Measurements from ENCODE around the gene ZNF264.
"Not testable (repeated sequence)": the region's sequence is repeated elsewhere in the genome, so short reads cannot be mapped to it uniquely, and the experiment has no call there.

Gene ZNF264

DNA sequence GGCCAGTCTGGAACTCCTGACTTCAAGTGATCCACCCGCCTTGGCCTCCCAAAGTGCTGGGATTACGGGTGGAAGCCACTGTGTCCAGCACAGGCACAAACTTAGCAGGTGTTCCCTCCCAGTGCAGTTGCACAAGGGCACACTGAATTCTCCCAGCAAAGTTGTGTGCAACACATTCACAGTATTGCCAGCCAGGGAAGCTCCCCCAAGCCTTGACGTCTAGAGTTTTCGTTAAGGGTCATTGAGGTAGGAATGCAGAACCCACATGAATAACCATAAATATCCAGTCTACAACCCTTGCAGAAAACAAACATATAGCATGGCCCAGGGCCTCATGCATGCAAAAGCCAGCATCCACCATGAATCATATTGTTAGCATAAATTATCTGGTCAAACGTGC, 36.2 kb downstream of the ZNF264 start:
- H3K4me3 Mint-ChIP-seq, result no peak overlapping the region
- peaks cover 47% of the 10 kb centered on the region for H3K9me3 Mint-ChIP-seq
- H3K27me3 Mint-ChIP-seq (ENCODE audit: low read depth), result no peaks in the 10 kb centered on the region
- no peaks in the 10 kb centered on the region for H3K4me1 Mint-ChIP-seq (ENCODE audit: low read depth)
- peaks cover 2% of the 10 kb centered on the region for H3K36me3 Mint-ChIP-seq (ENCODE audit: low read depth)
- H3K27ac Mint-ChIP-seq, result no peak overlapping the region
- no peak for DNase-seq (ENCODE audit: low spot score)

DNA sequence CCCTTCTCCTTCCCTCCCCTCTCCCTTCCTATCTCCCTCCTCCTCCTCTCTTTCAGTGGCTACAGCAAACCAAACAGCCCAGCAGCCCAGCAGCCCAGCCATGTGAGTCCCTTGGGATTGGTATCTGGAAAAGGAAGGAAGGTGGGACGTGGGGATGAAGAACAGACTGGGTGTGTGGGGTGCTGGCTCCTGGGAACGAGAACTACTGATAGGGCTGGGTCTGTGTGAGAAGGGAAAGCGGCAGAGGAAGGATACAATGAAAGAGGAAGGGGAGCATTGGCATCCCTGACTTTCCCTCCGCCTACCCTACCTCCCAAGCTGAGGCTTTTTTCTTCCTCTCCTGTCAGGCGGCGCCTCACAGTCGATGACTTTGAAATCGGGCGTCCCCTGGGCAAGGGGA, 40.4 kb downstream of the ZNF264 start:
- Mint-ChIP-seq H3K36me3 (ENCODE audit: low read depth) (peaks cover 2% of the 10 kb centered on the region), H3K27me3 (ENCODE audit: low read depth) (no peaks in the 10 kb centered on the region), H3K4me3 (no peak overlapping the region), H3K4me1 (ENCODE audit: low read depth) (no peaks in the 10 kb centered on the region), H3K27ac (no peak overlapping the region), H3K9me3 (peaks cover 28% of the 10 kb centered on the region)
- no peak for DNase-seq (ENCODE audit: low spot score)

DNA sequence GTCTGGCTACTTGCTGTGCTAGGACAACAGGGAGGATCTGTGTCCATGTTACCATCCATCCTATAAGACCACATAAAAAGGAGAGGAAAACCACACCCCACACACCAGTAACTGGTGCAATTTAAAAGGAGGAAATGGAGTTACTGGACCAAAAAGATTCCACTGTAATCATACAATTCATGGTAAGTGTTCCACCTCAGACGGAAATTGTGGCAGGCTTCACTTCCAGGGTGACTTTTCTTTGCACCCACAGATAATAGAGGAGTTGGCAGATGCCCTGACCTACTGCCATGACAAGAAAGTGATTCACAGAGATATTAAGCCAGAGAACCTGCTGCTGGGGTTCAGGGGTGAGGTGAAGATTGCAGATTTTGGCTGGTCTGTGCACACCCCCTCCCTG, 41.9 kb downstream of the ZNF264 start:
- H3K27me3 Mint-ChIP-seq (ENCODE audit: low read depth), result no peaks in the 10 kb centered on the region
- H3K4me1 Mint-ChIP-seq (ENCODE audit: low read depth), result no peaks in the 10 kb centered on the region
- no peaks in the 10 kb centered on the region for H3K36me3 Mint-ChIP-seq (ENCODE audit: low read depth)
- H3K4me3 Mint-ChIP-seq, result no peak overlapping the region
- H3K27ac Mint-ChIP-seq, result no peak overlapping the region
- peaks cover 19% of the 10 kb centered on the region for H3K9me3 Mint-ChIP-seq
- no peak for DNase-seq (ENCODE audit: low spot score)

DNA sequence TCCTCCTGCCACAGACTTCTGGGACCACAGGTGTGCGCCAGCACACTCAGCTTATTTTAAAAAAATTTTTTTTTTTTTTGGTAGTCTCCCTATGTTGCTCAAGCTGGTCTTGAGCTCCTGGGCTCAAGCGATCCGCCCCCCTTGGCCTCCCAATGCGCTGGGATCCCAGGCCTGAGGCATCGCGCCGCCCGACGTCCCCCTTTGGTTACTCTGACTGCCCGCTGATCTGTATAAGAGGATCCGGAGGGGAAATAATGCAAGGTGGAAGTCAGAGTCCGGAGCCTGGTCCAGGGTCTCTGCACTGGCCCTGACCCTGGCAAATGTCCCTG, 48.6 kb downstream of the ZNF264 start:
- Mint-ChIP-seq H3K27me3 (ENCODE audit: low read depth) (no peaks in the 10 kb centered on the region), H3K9me3 (peaks cover 14% of the 10 kb centered on the region), H3K4me1 (ENCODE audit: low read depth) (peaks cover 16% of the 10 kb centered on the region), H3K36me3 (ENCODE audit: low read depth) (peaks cover 22% of the 10 kb centered on the region), H3K4me3 (peak overlapping the region; percentile 87), H3K27ac (peak overlapping the region; percentile 87)
- DNase-seq (ENCODE audit: low spot score), result no peak

DNA sequence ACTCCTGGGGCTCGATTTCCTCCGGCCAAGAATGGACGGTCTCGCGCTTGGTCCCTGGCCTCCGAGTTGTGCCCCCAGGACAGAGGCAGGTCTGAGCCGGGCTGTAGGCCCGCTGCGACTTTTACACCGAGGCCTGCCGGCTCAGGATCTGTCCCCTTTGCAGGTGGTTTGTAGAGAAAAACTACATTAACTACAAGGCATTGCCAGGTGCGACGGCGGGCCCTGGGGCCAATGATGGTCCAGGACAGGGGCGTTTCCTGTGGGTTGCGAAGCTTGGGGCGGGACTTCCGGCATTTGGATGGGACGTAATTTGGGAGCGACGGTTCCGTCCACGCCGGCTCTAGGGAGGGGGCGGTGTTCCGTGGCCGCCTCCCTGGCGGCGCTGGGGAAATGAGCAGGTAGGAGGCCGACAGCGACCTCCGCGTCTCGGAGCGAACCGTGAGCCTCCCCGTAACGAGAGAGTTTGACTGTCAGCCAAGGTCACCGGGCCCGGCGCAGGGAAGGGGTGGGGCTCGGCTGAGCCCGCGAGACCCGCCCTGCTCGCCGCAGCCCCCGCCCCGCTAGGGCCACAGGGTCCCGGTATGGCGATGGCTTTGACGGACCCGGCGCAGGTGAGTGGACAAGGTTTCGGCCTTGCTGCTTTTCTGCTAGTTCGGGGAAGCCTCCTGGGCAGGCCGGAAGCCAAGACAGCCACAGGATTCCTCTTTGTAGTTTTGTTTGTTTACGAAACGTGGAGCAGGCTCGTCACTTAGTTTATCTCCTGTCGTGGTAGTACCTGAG, 49.2 kb downstream of the ZNF264 start, which contains the start of gene ZNF805:
ZNF805 (plus strand) TSS at position 322 of the 780 bp plus-strand sequence; CDS start at position 582, 260 bp downstream.
- Mint-ChIP-seq H3K27ac (peak within 1 kb of the TSS; percentile 87), H3K9me3 (peaks cover 14% of the 10 kb centered on the region), H3K36me3 (ENCODE audit: low read depth) (peaks cover 26% of the 10 kb centered on the region), H3K4me3 (peak within 1 kb of the TSS; percentile 87), H3K27me3 (ENCODE audit: low read depth) (no peaks in the 10 kb centered on the region), H3K4me1 (ENCODE audit: low read depth) (peaks cover 16% of the 10 kb centered on the region)
- DNase-seq (ENCODE audit: low spot score), result peak; percentile 91

DNA sequence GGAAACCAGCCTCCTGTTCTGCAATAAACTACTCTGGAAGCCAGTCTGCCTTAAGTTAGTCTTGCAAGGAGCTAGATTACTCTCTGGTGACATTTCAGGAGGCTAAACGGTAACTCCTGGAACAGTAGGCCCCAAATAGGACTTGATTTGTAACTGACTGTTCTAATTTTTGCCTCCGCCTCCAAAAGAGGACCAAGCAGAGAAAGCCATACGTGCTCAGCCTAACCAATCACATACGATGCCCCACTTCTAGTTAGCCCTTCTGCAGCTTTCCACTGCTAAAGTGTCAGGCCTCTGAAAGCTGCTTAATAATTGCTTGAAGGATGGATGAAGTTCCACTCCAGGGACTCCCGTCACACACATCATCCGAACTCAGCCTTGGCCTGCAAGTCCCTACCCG, 49.9 kb downstream of the ZNF264 start:
- H3K9me3 Mint-ChIP-seq, result peaks cover 14% of the 10 kb centered on the region
- peak overlapping the region; percentile 87 for H3K27ac Mint-ChIP-seq
- peaks cover 16% of the 10 kb centered on the region for H3K4me1 Mint-ChIP-seq (ENCODE audit: low read depth)
- H3K27me3 Mint-ChIP-seq (ENCODE audit: low read depth), result no peaks in the 10 kb centered on the region
- H3K36me3 Mint-ChIP-seq (ENCODE audit: low read depth), result peaks cover 32% of the 10 kb centered on the region
- DNase-seq (ENCODE audit: low spot score), result no peak
- H3K4me3 Mint-ChIP-seq, result peak overlapping the region; percentile 87

DNA sequence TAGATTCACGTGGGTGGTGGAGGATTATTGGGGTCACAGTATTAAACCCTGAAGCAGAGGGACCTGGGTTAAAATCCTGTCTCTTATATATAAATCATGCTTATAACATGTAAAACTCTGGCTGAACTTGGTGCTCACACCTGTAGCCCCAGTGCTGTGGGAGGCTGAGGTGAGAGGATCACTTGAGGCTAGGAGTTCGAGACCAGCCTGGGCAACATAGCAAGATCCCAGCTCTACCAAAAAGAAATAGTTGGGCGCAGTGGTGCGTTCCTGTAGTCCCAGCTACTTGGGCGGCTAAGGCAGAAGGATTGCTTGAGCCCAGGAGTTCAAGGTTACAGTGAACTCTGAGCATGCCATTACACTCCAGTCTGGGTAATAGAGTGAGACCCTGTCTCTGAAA, 51.5 kb downstream of the ZNF264 start:
- Mint-ChIP-seq H3K4me1 (ENCODE audit: low read depth) (peaks cover 16% of the 10 kb centered on the region), H3K27ac (no peak overlapping the region), H3K9me3 (peaks cover 8% of the 10 kb centered on the region), H3K27me3 (ENCODE audit: low read depth) (no peaks in the 10 kb centered on the region), H3K36me3 (ENCODE audit: low read depth) (peaks cover 39% of the 10 kb centered on the region), H3K4me3 (no peak overlapping the region)
- DNase-seq (ENCODE audit: low spot score), result no peak

DNA sequence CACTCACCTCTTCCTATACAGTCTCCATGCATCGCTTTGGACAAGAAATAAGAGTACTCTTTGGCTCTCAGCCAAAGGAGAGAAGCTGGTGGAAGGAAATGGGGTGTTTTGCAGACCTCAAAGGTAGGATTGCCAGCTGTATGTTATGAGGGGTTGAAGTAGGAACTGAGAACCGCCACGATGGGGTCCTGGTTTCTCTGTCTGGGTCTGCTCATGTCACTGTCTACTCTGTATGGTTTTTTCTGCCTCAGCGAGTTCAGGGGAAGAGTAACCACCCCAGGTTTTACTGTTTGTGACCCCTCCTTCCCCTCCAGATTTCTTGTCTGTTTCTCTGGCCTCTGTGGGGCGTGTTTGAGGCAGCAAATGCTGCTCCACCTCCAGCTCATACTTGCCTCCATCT, 53.2 kb downstream of the ZNF264 start:
- DNase-seq (ENCODE audit: low spot score), result no peak
- no peak overlapping the region for H3K4me3 Mint-ChIP-seq
- H3K36me3 Mint-ChIP-seq (ENCODE audit: low read depth), result peaks cover 52% of the 10 kb centered on the region
- peaks cover 16% of the 10 kb centered on the region for H3K4me1 Mint-ChIP-seq (ENCODE audit: low read depth)
- no peaks in the 10 kb centered on the region for H3K27me3 Mint-ChIP-seq (ENCODE audit: low read depth)
- H3K9me3 Mint-ChIP-seq, result peaks cover 5% of the 10 kb centered on the region
- no peak overlapping the region for H3K27ac Mint-ChIP-seq

DNA sequence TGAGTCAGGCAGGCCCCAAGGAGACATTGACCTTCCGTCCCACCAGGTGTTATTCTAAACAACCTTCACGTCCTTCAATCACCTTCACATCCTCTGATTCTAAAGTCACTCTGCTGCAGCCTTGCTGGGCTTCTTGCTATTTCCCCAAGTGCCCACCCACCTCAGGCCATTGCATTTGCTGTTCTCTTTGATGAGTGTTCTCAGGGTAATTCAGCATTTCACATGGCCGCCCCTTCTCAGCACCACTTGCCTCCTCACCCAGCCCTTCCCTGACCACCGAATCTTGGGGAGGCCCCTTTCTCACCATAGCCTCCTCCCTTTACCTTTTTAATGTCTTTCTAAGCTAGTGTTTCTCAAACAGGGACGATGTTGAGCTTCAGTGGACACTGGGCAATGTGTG, 53.8 kb downstream of the ZNF264 start:
- H3K27ac Mint-ChIP-seq, result no peak overlapping the region

DNA sequence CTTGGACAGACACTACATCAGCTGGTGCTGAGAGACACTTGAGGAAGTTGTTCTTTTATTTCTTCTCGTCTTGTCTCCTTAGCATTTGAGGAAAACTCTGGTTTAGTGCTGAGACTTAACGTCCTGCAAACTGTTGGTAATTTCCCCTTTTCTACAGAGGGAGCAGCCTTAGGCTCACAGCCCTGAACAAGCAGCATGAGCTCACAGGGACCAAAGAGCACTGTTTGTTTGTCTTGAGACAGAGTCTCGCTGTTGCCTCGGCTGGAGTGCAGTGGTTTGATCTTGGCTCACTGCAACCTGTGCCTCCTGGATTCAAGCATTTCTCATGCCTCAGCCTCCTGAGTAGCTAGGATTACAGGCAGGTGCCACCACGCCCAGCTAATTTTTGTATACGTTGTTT, 54.7 kb downstream of the ZNF264 start:
- Mint-ChIP-seq H3K9me3 (peaks cover 10% of the 10 kb centered on the region), H3K36me3 (ENCODE audit: low read depth) (peaks cover 59% of the 10 kb centered on the region), H3K27me3 (ENCODE audit: low read depth) (no peaks in the 10 kb centered on the region), H3K4me1 (ENCODE audit: low read depth) (peaks cover 12% of the 10 kb centered on the region), H3K27ac (no peak overlapping the region), H3K4me3 (no peak overlapping the region)
- DNase-seq (ENCODE audit: low spot score), result no peak

More for the DNA sequence above, 53.8 kb downstream of the ZNF264 start:
- Mint-ChIP-seq H3K4me1 (ENCODE audit: low read depth) (peaks cover 14% of the 10 kb centered on the region), H3K4me3 (no peak overlapping the region), H3K9me3 (peaks cover 5% of the 10 kb centered on the region), H3K27me3 (ENCODE audit: low read depth) (no peaks in the 10 kb centered on the region), H3K36me3 (ENCODE audit: low read depth) (peaks cover 54% of the 10 kb centered on the region)
- no peak for DNase-seq (ENCODE audit: low spot score)

DNA sequence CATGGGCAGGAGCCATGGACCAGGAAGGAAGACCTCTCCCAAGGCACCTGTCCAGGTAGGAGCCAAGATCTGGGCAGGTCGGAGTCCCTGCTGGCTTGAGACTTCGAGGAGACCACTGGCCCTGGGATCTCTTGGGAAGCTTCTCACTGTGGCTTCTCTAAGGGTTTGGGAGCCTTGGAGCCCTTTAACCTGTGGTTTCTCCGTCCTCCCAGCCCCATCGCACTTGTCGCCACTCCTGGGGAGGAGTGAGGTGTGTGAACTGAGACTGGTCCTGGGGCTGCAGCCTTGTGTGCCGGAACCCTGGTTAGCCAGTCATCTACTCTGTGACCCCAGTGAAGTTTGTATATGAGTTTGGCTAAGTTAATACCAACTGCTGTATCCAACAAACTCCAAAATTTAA, 57.3 kb downstream of the ZNF264 start:
- Mint-ChIP-seq H3K27me3 (ENCODE audit: low read depth) (no peaks in the 10 kb centered on the region), H3K9me3 (peaks cover 24% of the 10 kb centered on the region), H3K27ac (no peak overlapping the region), H3K36me3 (ENCODE audit: low read depth) (peaks cover 79% of the 10 kb centered on the region), H3K4me3 (no peak overlapping the region), H3K4me1 (ENCODE audit: low read depth) (no peaks in the 10 kb centered on the region)
- DNase-seq (ENCODE audit: low spot score), result no peak

DNA sequence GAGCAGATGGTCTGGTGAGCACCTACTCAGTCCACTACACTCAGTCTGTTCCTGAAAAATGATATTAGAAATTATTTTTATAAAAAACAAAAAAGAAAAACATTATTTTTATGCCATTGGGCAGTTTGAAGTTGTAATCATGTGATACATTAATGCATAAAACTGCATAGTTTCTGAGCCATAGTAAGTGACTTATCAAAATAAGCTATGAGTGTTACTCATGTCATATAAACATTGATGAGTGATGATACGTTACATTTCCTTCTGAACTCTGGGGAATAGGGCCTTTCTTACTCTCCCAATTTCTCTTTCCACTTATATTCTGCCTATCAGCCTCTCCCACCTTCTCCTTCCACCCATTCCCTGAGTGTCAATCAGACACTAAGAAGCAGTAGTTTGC, 58.0 kb downstream of the ZNF264 start:
- Mint-ChIP-seq H3K27ac (no peak overlapping the region), H3K27me3 (ENCODE audit: low read depth) (no peaks in the 10 kb centered on the region), H3K4me3 (no peak overlapping the region), H3K4me1 (ENCODE audit: low read depth) (no peaks in the 10 kb centered on the region), H3K9me3 (peaks cover 31% of the 10 kb centered on the region), H3K36me3 (ENCODE audit: low read depth) (peaks cover 82% of the 10 kb centered on the region)
- DNase-seq (ENCODE audit: low spot score), result no peak

DNA sequence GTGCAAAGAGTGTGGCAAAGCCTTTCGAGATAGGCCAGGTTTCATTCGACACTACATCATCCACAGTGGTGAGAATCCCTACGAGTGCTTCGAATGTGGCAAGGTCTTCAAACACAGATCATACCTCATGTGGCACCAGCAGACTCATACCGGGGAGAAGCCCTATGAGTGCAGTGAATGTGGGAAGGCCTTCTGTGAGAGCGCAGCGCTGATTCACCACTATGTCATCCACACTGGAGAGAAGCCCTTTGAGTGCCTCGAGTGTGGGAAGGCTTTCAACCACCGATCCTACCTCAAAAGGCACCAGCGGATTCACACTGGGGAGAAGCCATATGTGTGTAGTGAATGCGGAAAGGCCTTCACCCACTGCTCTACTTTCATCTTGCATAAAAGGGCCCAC, 62.5 kb downstream of the ZNF264 start:
- DNase-seq (ENCODE audit: low spot score); H3K4me1 Mint-ChIP-seq (ENCODE audit: low read depth); H3K27ac Mint-ChIP-seq; H3K27me3 Mint-ChIP-seq (ENCODE audit: low read depth); H3K4me3 Mint-ChIP-seq: not testable (repeated sequence)
- Mint-ChIP-seq H3K9me3 (peaks cover 60% of the 10 kb centered on the region), H3K36me3 (ENCODE audit: low read depth) (peaks cover 74% of the 10 kb centered on the region)

DNA sequence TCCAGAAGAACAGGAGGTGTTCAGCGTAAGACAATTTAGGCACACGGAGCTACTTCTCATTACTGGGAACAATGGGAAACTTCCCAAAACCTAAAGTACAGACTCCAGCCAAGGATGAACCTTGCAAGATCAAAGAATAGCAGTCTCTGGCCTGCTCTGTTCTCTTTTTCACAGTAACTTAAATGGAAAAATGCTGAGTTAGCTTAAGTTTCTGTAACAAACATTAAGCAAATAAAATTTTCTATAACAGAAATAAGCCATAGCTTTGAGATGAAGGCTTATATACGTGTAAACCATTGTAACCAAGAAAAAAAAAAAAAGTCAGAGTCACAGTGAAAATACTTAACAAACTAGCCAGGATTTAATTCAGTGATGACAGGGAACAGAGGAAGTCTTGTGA, 70.7 kb downstream of the ZNF264 start:
- Mint-ChIP-seq H3K4me1 (ENCODE audit: low read depth) (peaks cover 2% of the 10 kb centered on the region), H3K27ac (no peak overlapping the region), H3K4me3 (no peak overlapping the region), H3K9me3 (peaks cover 72% of the 10 kb centered on the region), H3K36me3 (ENCODE audit: low read depth) (peaks cover 35% of the 10 kb centered on the region), H3K27me3 (ENCODE audit: low read depth) (no peaks in the 10 kb centered on the region)
- DNase-seq (ENCODE audit: low spot score), result no peak

DNA sequence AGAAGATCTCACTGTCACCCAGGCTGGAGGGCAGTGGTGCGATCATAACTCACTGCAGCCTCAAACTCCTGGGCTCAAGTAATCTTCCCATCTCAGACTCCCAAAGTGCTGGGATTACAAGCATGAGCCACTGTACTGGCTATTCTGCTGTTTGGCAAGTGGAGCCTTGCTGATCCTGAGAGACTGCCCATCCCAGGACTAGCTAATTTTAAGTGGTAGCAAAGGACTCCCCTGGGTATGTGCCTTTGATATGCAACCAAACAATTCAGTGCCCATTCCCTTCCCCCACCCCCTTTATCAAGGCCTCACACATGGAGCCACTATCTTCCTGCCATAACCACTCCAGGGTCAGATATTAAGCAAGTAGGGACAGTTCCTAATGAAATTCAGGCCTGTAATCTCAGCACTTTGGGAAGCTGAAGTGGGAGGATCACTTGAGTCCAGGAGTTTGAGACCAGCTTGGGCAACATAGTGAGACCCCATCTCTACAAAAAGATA, 72.0 kb downstream of the ZNF264 start:
- no peaks in the 10 kb centered on the region for H3K27me3 Mint-ChIP-seq (ENCODE audit: low read depth)

More for the DNA sequence above, 72.0 kb downstream of the ZNF264 start:
- Mint-ChIP-seq H3K4me1 (ENCODE audit: low read depth) (peaks cover 2% of the 10 kb centered on the region), H3K36me3 (ENCODE audit: low read depth) (peaks cover 32% of the 10 kb centered on the region), H3K9me3 (peaks cover 71% of the 10 kb centered on the region), H3K4me3 (no peak overlapping the region), H3K27ac (no peak overlapping the region)
- no peak for DNase-seq (ENCODE audit: low spot score)

Data from T-helper 2 cell treated with Interferon-gamma antibody and Interleukin-4, amounts not matched to agents 5 μg/mL and 100 μg/mL, for 36 hours (primary cell).